ENCODE measurements around the gene ARID1B. TPM values are rescaled to one million over a fixed set of nuclear protein-coding genes. Genes with fewer than 3 reads are reported as not detected.

The ARID1B gene
- total and polyA plus RNA-seq, 2 of the 13 experiments (the other 11 are each of a cell fraction or from before 2014, with no cell fraction given): 20.1 to 32.6 TPM

DNA sequence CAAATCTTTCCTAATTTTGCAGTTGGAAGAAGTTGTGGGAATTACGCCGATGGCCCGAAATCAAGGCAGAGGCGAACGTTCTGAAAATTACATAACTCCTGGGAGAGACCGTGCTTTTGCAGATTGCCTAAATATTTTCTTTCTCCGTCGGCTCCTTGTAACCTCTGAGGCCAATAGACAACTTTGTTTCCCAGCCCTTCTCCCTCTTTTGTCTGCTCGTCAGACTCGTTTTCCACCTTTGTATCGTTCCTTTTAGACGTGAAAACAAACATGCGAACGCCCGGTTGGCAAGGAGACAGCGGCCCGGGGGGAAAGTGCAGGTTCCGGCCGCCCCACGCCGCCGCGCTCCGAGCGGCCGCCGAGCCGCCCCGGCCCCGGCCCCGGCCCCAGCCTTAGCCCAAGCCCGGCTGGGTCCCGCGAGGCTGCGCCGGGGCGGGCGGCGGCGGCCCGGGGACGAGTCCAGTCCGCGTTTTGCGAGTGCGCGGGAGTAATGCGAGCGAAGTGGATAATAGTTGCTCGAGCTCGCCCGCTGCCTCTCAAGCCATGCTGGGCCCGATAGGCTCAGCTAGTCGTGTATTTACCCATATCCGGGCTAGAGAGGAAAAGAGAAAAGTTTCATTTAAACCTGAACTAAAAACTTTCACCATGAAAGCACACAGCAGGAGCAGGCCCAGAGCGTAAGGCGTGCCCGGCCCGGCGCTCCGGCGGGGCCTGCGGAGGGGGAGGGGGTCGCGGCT lies at the start of gene ARID1B (continued):
- TF ChIP-seq GZF1 (CRISPR knock-in tag; IDR thresholded peaks at IDR 0.05) (no peak), REPIN1 (CRISPR knock-in tag; IDR thresholded peaks at IDR 0.05; ENCODE audit: borderline replicate concordance, low read depth) (peak; percentile 68), GTF2F1 (IDR thresholded peaks at IDR 0.05; ENCODE audit: low read length) (no peak), SOX13 (IDR thresholded peaks at IDR 0.05) (no peak), SOX13 (CRISPR knock-in tag; conservative IDR thresholded peaks at IDR 0.05 in 1 of 2, IDR thresholded peaks at IDR 0.05 in 1 of 2) (0 out of 4 replicates have a peak, but pooled peaks of 1 of the 2 experiments have one; percentile 4), ZNF333 (CRISPR knock-in tag; IDR thresholded peaks at IDR 0.05; ENCODE audit: borderline replicate concordance) (no peak), KLF13 (CRISPR knock-in tag; IDR thresholded peaks at IDR 0.05) (no peak), NKX3-1 (CRISPR knock-in tag; IDR thresholded peaks at IDR 0.05) (no peak), THAP11 (CRISPR knock-in tag; IDR thresholded peaks at IDR 0.05) (peak; percentile 57), CCAR2 (optimal IDR thresholded peaks at IDR 0.05; ENCODE audit: low read depth, low read length) (no peak), FLYWCH1 (CRISPR knock-in tag; IDR thresholded peaks at IDR 0.05) (no peak), ZKSCAN8 (CRISPR knock-in tag; IDR thresholded peaks at IDR 0.05; ENCODE audit: borderline replicate concordance) (peak; percentile 11; the same call in 1 of the 2 replicates), ZNF101 (CRISPR knock-in tag; IDR thresholded peaks at IDR 0.05; ENCODE audit: borderline replicate concordance, low read depth) (no peak), FOXA1 (IDR thresholded peaks at IDR 0.05) (no peak), FOXA1 (CRISPR knock-in tag; IDR thresholded peaks at IDR 0.05) (no peak), ZNF496 (CRISPR knock-in tag; IDR thresholded peaks at IDR 0.05; ENCODE audit: insufficient replicate concordance) (no peak), RNF2 (conservative IDR thresholded peaks at IDR 0.05; ENCODE audit: low read depth) (no peak), ZNF543 (CRISPR knock-in tag; IDR thresholded peaks at IDR 0.05) (peak; percentile 26; the same call in 1 of the 2 replicates), ZBTB1 (CRISPR knock-in tag; IDR thresholded peaks at IDR 0.05; ENCODE audit: borderline replicate concordance) (no peak)
- TF ChIP-seq, protein P1, sequence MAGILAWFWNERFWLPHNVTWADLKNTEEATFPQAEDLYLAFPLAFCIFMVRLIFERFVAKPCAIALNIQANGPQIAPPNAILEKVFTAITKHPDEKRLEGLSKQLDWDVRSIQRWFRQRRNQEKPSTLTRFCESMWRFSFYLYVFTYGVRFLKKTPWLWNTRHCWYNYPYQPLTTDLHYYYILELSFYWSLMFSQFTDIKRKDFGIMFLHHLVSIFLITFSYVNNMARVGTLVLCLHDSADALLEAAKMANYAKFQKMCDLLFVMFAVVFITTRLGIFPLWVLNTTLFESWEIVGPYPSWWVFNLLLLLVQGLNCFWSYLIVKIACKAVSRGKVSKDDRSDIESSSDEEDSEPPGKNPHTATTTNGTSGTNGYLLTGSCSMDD (CRISPR knock-in tag; IDR thresholded peaks at IDR 0.05): no peak
- TF ChIP-seq, protein P2, sequence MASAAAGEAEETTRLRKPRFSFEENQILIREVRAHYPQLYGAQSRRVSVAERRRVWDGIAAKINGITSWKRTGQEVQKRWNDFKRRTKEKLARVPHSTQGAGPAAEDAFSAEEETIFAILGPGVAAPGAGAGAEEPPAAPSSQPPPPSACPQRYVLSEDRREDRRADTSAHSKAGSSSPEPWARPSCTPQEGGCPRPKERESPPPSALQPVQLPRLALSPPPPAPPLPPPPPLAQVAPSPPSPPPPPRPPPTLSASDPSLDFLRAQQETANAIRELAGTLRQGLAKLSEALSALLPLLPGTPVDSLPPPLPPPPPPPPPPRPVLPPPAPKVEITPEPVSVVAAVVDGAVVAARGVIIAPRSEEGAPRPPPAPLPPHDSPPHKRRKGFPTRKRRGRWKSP (CRISPR knock-in tag; IDR thresholded peaks at IDR 0.05): no peak; the same call in 1 of the 2 replicates
- TF ChIP-seq, protein P3, sequence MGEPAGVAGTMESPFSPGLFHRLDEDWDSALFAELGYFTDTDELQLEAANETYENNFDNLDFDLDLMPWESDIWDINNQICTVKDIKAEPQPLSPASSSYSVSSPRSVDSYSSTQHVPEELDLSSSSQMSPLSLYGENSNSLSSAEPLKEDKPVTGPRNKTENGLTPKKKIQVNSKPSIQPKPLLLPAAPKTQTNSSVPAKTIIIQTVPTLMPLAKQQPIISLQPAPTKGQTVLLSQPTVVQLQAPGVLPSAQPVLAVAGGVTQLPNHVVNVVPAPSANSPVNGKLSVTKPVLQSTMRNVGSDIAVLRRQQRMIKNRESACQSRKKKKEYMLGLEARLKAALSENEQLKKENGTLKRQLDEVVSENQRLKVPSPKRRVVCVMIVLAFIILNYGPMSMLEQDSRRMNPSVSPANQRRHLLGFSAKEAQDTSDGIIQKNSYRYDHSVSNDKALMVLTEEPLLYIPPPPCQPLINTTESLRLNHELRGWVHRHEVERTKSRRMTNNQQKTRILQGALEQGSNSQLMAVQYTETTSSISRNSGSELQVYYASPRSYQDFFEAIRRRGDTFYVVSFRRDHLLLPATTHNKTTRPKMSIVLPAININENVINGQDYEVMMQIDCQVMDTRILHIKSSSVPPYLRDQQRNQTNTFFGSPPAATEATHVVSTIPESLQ (CRISPR knock-in tag; conservative IDR thresholded peaks at IDR 0.05): no peak
- TF ChIP-seq, protein P4, sequence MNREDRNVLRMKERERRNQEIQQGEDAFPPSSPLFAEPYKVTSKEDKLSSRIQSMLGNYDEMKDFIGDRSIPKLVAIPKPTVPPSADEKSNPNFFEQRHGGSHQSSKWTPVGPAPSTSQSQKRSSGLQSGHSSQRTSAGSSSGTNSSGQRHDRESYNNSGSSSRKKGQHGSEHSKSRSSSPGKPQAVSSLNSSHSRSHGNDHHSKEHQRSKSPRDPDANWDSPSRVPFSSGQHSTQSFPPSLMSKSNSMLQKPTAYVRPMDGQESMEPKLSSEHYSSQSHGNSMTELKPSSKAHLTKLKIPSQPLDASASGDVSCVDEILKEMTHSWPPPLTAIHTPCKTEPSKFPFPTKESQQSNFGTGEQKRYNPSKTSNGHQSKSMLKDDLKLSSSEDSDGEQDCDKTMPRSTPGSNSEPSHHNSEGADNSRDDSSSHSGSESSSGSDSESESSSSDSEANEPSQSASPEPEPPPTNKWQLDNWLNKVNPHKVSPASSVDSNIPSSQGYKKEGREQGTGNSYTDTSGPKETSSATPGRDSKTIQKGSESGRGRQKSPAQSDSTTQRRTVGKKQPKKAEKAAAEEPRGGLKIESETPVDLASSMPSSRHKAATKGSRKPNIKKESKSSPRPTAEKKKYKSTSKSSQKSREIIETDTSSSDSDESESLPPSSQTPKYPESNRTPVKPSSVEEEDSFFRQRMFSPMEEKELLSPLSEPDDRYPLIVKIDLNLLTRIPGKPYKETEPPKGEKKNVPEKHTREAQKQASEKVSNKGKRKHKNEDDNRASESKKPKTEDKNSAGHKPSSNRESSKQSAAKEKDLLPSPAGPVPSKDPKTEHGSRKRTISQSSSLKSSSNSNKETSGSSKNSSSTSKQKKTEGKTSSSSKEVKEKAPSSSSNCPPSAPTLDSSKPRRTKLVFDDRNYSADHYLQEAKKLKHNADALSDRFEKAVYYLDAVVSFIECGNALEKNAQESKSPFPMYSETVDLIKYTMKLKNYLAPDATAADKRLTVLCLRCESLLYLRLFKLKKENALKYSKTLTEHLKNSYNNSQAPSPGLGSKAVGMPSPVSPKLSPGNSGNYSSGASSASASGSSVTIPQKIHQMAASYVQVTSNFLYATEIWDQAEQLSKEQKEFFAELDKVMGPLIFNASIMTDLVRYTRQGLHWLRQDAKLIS (CRISPR knock-in tag; IDR thresholded peaks at IDR 0.05): no peak
